Mononuclear cell (primary cell): Measurements from ENCODE around the gene NFKB1. TPM values are rescaled to one million over a fixed set of nuclear protein-coding genes. Genes with fewer than 3 reads are reported as not detected.
A peak's percentile ranks its signal among the peaks of the same experiment; 100 is the strongest.

Source experiments
- H3K27me3 ChIP-seq: 2 replicates; pipeline ENCODE4 v1.6.0; 2011; ENCODE audit warnings: low read length, control low read depth; ENCODE audit not compliant: insufficient read depth
- H3K4me1 ChIP-seq: 2 replicates; pipeline ENCODE4 v1.5.1; 2011; ENCODE audit warnings: mild to moderate bottlenecking, low read length, control low read depth; ENCODE audit not compliant: insufficient read depth
- H3K4me3 ChIP-seq: 2 replicates; pipeline ENCODE4 v1.5.1; 2011; ENCODE audit warnings: mild to moderate bottlenecking, low read length, moderate library complexity
- H3K9me3 ChIP-seq: 2 replicates; pipeline ENCODE4 v1.5.1; 2011; ENCODE audit warnings: low read depth, mild to moderate bottlenecking, control low read depth, low read length
- total RNA-seq: library from RNA; depleted of rRNA; stranded (reverse); fragments of >200 nt; gene quantifications from one replicate; pipeline ENCODE4 v1.2.3, GENCODE V29; 2012

The NFKB1 gene, protein sequence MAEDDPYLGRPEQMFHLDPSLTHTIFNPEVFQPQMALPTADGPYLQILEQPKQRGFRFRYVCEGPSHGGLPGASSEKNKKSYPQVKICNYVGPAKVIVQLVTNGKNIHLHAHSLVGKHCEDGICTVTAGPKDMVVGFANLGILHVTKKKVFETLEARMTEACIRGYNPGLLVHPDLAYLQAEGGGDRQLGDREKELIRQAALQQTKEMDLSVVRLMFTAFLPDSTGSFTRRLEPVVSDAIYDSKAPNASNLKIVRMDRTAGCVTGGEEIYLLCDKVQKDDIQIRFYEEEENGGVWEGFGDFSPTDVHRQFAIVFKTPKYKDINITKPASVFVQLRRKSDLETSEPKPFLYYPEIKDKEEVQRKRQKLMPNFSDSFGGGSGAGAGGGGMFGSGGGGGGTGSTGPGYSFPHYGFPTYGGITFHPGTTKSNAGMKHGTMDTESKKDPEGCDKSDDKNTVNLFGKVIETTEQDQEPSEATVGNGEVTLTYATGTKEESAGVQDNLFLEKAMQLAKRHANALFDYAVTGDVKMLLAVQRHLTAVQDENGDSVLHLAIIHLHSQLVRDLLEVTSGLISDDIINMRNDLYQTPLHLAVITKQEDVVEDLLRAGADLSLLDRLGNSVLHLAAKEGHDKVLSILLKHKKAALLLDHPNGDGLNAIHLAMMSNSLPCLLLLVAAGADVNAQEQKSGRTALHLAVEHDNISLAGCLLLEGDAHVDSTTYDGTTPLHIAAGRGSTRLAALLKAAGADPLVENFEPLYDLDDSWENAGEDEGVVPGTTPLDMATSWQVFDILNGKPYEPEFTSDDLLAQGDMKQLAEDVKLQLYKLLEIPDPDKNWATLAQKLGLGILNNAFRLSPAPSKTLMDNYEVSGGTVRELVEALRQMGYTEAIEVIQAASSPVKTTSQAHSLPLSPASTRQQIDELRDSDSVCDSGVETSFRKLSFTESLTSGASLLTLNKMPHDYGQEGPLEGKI
- total RNA-seq, result 225 TPM

DNA sequence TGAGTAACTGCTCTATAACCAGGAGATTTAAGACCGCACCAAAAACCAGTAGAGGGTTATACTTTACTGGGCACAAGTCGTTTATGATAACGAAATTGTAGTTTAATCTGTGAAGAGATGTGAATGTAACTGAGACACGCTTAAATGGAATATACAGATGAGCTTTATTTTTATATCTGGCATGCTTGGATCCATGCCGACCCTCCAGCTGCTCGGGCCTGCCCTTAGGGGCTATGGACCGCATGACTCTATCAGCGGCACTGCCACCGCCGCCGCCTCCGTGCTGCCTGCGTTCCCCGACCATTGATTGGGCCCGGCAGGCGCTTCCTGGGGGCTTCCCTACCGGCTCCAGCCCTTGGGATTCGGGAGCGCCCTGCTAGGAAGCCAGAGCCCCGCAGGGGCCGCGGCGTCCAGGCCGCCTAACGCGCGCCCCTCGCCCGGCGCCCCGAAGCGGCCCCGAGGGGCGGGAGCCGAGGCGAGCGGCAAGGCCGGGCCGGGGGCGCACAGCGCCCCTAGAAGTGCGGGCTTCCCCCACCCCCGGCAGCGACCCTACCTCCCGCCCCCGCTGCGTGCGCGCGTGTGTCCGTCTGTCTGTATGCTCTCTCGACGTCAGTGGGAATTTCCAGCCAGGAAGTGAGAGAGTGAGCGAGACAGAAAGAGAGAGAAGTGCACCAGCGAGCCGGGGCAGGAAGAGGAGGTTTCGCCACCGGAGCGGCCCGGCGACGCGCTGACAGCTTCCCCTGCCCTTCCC is at the start of gene NFKB1:
Gene NFKB1 (plus strand): TSS at position 664 of the 751 bp plus-strand sequence. CDS start 24,160 bp downstream, outside the sequence.
- Histone ChIP-seq H3K4me3 (peak within 1 kb of the TSS; percentile 85), H3K9me3 (no peaks in the 10 kb centered on the region)

DNA sequence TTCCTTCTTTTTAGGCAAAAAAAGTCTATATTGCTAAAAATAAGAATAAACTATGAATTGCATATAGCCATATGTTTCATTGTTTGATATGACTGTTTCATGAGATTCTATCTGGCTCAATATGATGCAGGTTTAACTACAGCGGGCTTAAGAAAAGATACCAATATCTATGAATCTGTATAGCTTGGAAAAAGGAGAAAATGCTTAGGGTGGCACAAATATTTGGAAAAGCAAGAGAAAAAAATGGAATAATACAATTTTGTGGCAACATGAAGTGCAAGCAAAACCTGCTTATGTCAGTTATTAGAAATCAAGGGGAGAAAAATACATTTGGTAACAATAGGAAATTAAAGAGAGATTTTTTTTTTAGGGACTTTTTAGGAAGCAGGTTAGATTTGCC is 48.3 kb upstream of the NFKB1 start:
- no peaks in the 10 kb centered on the region for H3K27me3 ChIP-seq
- no peak overlapping the region for H3K4me3 ChIP-seq
- no peaks in the 10 kb centered on the region for H3K9me3 ChIP-seq
- no peaks in the 10 kb centered on the region for H3K4me1 ChIP-seq

More for the DNA sequence above, at the start of gene NFKB1:
- H3K4me1 ChIP-seq, result peaks cover 24% of the 10 kb centered on the region
- H3K27me3 ChIP-seq, result no peaks in the 10 kb centered on the region

DNA sequence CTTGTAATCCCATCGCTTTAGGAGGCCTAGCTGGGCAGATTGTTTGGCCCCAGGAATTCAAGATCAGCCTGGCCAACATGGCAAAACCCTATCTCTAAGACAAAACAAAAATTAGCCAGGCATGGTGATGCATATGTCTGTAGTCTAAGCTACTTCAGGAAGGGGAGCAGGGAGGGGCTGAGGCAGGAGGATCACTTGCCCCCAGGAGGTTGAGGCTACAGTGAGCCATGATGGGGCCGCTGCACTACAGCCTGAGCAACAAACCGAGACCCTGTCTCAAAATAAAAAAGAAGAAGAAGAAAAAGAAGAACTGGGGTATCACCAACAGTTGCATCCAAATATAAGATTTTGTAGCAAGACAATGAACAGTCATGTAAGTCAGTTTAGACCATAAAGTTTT is 47.3 kb upstream of the NFKB1 start:
- no peak overlapping the region for H3K4me3 ChIP-seq
- H3K4me1 ChIP-seq, result no peaks in the 10 kb centered on the region

DNA sequence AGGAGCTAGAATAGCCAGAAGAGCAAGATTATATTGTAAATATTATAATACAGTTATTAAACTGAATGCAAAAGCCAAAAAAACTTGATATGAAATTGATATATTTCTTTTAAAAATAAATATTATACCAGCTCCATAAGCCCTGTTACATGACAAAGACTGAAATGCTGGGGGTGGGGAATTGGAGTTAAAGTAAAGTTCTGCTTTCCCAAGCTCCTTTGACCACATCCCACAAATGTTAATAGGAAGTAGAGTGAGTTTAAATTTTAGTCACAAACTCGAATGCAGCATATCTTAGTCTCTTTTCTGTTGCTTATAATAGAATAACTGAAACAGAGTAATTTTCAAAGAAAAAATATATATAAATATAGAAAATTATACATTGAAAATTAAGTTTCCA is 46.9 kb upstream of the NFKB1 start:
- H3K27me3 ChIP-seq, result no peaks in the 10 kb centered on the region
- no peaks in the 10 kb centered on the region for H3K9me3 ChIP-seq
- H3K4me1 ChIP-seq, result no peaks in the 10 kb centered on the region
- no peak overlapping the region for H3K4me3 ChIP-seq

More for the DNA sequence above, 47.3 kb upstream of the NFKB1 start:
- H3K27me3 ChIP-seq, result no peaks in the 10 kb centered on the region
- H3K9me3 ChIP-seq, result no peaks in the 10 kb centered on the region

DNA sequence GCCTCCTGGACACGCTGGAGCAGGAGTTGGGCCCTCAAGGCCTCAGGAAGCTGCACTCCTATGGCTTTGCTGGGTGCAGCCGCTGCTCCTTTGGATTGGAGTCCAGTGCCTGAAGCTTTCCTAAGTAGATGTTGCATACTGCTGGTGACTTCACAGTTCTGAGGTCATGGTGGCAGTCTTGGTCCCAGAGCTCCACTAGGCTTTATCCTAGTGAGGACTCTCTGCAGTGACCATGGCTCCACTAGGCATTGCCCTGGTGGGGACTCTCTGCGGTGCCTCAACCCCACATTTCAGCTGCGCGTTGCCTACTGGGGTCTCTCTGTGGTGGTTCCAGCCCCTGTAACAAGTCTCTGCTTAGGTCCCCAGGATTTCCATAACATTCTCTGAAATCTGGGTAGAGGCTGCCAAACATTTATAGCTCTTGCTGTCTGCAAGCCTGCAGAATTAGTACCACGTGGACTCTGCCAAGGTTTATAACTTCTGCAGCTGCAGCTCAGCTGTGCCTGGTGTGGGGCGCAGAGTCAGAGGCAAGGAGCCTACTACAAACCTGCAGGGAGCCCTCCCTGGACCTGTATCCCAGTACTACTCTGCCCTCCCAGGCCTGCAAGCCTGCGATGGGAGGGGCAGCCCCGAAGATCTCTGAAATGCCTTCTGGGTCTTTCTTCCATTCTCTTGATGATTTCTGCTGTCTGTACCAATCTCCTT is 46.0 kb upstream of the NFKB1 start:
- H3K27me3 ChIP-seq, result no peaks in the 10 kb centered on the region
- no peaks in the 10 kb centered on the region for H3K9me3 ChIP-seq
- no peaks in the 10 kb centered on the region for H3K4me1 ChIP-seq
- no peak overlapping the region for H3K4me3 ChIP-seq

DNA sequence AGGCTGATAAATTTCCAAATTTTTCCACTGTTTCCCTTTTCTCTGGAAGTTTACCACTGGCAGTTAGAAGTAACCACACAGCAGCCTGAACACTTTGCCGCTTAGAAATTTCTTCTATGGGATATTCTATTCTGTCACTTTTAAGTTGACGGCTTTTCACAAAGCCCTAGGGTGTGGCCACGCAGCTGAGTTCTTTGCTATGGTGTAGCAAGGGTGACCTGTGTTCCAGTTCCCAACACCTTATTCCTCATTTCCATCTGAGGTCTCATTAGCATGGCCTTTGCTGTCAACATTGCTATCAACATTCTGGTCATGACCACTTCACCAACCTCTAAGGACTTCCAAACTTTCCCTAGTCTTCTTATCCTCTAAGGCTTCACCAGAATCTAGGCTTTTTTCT is 45.4 kb upstream of the NFKB1 start:
- no peak overlapping the region for H3K4me3 ChIP-seq
- H3K4me1 ChIP-seq, result no peaks in the 10 kb centered on the region
- H3K27me3 ChIP-seq, result no peaks in the 10 kb centered on the region
- no peaks in the 10 kb centered on the region for H3K9me3 ChIP-seq

DNA sequence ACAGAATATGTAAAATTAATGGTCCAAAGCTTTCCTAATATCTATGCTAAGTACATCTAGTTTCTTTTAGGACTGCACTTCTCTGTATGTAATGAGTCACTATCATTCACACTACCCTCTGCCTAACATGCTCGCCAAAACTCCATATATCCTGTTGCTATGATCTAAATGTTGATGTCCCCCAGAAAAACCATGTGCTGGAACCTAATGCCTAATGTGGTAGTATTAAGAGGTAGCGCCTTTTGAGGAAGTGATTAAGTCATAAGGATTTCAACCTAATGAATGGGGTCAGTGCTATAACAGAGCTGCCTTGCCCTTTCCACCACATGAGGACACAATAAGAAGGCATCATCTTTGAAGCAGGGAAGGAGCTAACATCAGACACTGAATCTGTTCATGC is 34.9 kb upstream of the NFKB1 start:
- no peaks in the 10 kb centered on the region for H3K27me3 ChIP-seq
- H3K4me1 ChIP-seq, result no peaks in the 10 kb centered on the region
- no peak overlapping the region for H3K4me3 ChIP-seq
- peaks cover 8% of the 10 kb centered on the region for H3K9me3 ChIP-seq

DNA sequence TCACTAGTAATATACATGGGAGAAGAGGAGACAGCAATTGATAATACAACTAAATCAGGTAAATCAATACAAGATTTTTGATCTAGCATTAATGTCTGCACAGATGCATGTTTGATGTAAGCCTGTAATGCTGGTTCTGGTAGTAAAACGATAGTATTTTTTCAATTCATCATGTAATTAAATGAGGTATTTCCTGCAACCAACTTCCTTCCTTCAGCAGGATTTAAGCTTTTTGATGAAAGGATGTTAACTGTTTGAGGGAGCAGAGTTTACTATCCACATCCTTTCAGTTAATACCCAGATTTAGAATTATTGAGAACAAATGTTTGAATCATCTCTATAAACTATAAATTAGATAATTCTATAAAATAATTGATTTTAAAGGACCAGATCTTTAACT is 31.4 kb upstream of the NFKB1 start:
- Histone ChIP-seq H3K4me1 (no peaks in the 10 kb centered on the region), H3K27me3 (no peaks in the 10 kb centered on the region), H3K9me3 (no peaks in the 10 kb centered on the region), H3K4me3 (no peak overlapping the region)

DNA sequence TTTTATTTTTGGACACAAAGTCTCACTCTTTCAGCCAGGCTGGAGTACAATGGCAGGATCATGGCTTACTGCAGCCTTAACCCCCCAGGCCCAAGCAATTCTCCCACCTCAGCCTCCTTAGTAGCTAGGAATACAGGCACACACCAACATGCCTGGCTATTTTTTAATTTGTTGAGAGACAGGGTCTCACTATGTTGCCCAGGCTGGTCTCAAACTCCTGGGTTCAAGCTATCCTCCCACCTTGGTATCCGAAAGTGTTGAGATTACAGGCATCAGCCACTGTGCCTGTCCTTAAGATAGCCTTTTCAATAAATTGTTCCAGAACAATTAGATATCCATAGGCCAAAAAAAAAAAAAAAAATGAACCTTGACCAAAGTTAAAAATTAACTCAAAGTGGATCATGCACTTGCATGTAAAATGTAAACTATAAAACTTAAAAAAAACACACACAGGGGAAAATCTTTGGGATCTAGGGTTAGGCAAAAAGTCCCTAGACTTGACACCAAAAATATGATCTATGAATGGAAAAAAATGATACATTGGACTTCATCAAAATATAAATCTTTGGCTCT is 28.6 kb upstream of the NFKB1 start:
- no peaks in the 10 kb centered on the region for H3K9me3 ChIP-seq
- no peaks in the 10 kb centered on the region for H3K4me1 ChIP-seq
- no peaks in the 10 kb centered on the region for H3K27me3 ChIP-seq
- no peak overlapping the region for H3K4me3 ChIP-seq

DNA sequence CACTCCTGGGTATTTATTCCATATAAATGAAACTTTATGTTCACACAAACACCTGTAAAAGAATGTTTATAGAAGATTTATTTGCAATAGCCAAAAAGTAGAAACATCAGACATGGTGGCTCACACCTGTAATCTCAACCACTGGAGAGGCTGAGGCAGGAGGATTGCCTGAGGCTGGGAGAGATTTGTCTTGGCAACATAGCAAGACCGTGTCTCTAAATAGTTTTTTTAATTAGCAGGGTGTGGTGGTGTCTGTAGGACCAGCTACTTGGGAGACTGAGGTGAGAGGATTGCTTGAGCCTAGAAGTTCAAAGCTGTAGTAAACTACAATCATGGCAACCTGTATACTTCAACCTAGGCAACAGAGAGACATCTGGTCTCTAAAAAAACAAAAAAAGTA is 27.7 kb upstream of the NFKB1 start:
- Histone ChIP-seq H3K4me1 (no peaks in the 10 kb centered on the region), H3K27me3 (no peaks in the 10 kb centered on the region), H3K9me3 (no peaks in the 10 kb centered on the region), H3K4me3 (no peak overlapping the region)

DNA sequence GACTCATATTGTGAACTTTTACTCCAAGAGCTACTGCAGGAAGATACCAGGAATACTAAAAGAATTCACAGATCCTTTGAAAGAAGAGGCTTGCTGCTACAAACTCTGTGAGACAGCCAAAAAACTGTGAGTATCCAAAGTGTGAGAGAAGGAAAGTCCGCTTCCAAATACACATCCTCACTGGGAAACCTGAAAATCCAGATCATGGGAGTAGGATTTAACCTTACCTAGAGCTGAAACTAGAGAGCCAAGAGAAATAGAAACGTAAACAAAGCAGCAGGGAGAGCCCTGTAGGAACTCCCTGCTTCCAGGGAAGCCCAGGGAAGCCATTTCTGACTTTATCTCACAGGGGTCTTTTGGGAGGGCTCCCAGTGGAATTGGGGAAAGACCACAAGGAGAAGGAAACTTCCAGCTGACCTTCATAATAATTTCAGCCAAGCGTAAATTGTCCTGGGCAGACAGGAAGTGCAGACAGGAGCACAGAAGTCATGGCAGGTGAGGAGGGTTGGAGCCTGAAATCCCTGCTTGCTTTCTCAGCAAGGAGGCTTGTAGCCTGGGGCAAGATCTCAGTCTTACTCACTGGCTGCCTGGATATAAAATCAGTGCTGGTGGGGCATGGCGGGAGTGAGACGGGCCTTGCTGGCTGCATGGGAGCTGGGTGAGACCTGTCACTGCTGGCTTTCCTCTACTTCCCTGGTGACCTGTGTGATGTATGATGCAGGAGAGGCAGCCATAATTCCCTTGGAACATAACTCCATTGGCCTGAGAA is 26.2 kb upstream of the NFKB1 start:
- Histone ChIP-seq H3K4me3 (no peak overlapping the region), H3K9me3 (no peaks in the 10 kb centered on the region), H3K27me3 (no peaks in the 10 kb centered on the region)

DNA sequence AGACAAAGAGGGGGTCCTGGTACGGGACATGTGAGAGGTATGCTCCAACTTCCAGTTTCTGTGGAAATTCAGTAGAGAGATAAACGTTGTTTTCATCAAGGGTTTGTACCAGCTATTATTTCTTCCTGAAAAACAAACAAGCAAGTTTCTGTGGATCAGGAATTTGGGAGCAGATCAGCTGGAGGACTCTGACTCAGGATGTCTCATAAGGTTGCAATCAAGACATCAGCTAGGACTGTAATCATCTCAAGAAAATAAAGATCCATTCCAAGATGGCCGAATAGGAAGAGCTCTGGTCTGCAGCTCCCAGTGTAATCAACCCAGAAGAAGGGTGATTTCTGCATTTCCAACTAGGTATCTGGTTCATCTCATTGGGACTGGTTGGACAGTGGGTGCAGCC is 23.5 kb upstream of the NFKB1 start:
- H3K4me1 ChIP-seq, result no peaks in the 10 kb centered on the region
- H3K4me3 ChIP-seq, result no peak overlapping the region
- no peaks in the 10 kb centered on the region for H3K27me3 ChIP-seq
- H3K9me3 ChIP-seq, result no peaks in the 10 kb centered on the region

More for the DNA sequence above, 26.2 kb upstream of the NFKB1 start:
- H3K4me1 ChIP-seq, result no peaks in the 10 kb centered on the region

DNA sequence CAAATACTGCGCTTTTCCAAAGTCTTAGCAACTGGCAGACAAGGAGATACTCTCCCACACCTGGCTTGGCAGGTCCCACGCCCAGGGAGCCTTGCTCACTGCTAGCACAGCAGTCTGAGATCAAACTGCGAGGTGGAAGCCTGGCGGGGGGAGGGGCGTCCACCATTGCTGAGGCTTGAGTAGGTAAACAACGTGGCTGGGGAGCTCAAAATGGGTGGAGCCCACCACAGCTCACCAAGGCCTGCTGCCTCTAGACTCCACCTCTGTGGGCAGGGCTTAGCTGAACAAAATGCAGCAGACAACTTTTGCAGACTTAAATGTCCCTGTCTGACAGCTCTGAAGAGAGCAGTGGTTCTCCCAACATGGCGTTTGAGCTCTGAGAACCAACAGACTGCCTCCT is 23.0 kb upstream of the NFKB1 start:
- Histone ChIP-seq H3K9me3 (no peaks in the 10 kb centered on the region), H3K27me3 (no peaks in the 10 kb centered on the region), H3K4me3 (no peak overlapping the region), H3K4me1 (no peaks in the 10 kb centered on the region)
